Activated naive CD8-positive, alpha-beta T cell treated with anti-CD3 and anti-CD28 coated beads, Interleukin-2, amount 50 U/mL, for 16 hours (primary cell): Measurements from ENCODE around the gene HYLS1.

Source experiments
- DNase-seq: peaks from one replicate; pipeline ENCODE4 v3.0.0-alpha.2; 2020; ENCODE audit warnings: low read depth, low spot score

HYLS1 gene

GRCh38 chr11:125949271-125950177 is 62.1 kb downstream of the HYLS1 start:
- DNase-seq, result no peak

- DNase-seq, result no peak
These were observed 62.7 kb downstream of the HYLS1 start for GRCh38 chr11:125950178-125950490.
